Measurements from ENCODE around the gene FMO2.

Gene FMO2

GRCh38 chr1:171185091-171185490, at the start of gene FMO2:
Gene FMO2 (plus strand): TSS chr1:171185300. CDS start chr1:171185714, 414 bp downstream.
- H3K4me3 ChIP-seq (ENCODE audit: low read depth, low read length) = no peak within 1 kb of the TSS

- no peak overlapping the region for H3K4me3 ChIP-seq (ENCODE audit: low read depth, low read length)
These were observed 47.5 kb upstream of the FMO2 start for GRCh38 chr1:171137580-171137979.

GRCh38 chr1:171138980-171139379, 46.1 kb upstream of the FMO2 start:
- no peak overlapping the region for H3K4me3 ChIP-seq (ENCODE audit: low read depth, low read length)

GRCh38 chr1:171139890-171140289, 45.2 kb upstream of the FMO2 start:
- no peak overlapping the region for H3K4me3 ChIP-seq (ENCODE audit: low read depth, low read length)

- H3K4me3 ChIP-seq (ENCODE audit: low read depth, low read length) = no peak overlapping the region
These were observed 44.7 kb upstream of the FMO2 start for GRCh38 chr1:171140401-171140800.

GRCh38 chr1:171140956-171141687, 44.0 kb upstream of the FMO2 start:
- no peak overlapping the region for H3K4me3 ChIP-seq (ENCODE audit: low read depth, low read length)

GRCh38 chr1:171141688-171142415, 43.2 kb upstream of the FMO2 start:
- H3K4me3 ChIP-seq (ENCODE audit: low read depth, low read length) = no peak overlapping the region

- H3K4me3 ChIP-seq (ENCODE audit: low read depth, low read length) = no peak overlapping the region
These were observed 42.4 kb upstream of the FMO2 start for GRCh38 chr1:171142416-171143385.

GRCh38 chr1:171150156-171150555, 34.9 kb upstream of the FMO2 start:
- no peak overlapping the region for H3K4me3 ChIP-seq (ENCODE audit: low read depth, low read length)

GRCh38 chr1:171152549-171152948, 32.6 kb upstream of the FMO2 start:
- no peak overlapping the region for H3K4me3 ChIP-seq (ENCODE audit: low read depth, low read length)

- H3K4me3 ChIP-seq (ENCODE audit: low read depth, low read length) = no peak overlapping the region
These were observed 29.6 kb upstream of the FMO2 start for GRCh38 chr1:171155484-171155883.

GRCh38 chr1:171158096-171158495, 27.0 kb upstream of the FMO2 start:
- no peak overlapping the region for H3K4me3 ChIP-seq (ENCODE audit: low read depth, low read length)

GRCh38 chr1:171158551-171158950, 26.5 kb upstream of the FMO2 start:
- no peak overlapping the region for H3K4me3 ChIP-seq (ENCODE audit: low read depth, low read length)

GRCh38 chr1:171159148-171159547, 26.0 kb upstream of the FMO2 start:
- no peak overlapping the region for H3K4me3 ChIP-seq (ENCODE audit: low read depth, low read length)

GRCh38 chr1:171160211-171160610, 24.9 kb upstream of the FMO2 start:
- H3K4me3 ChIP-seq (ENCODE audit: low read depth, low read length) = no peak overlapping the region

GRCh38 chr1:171160639-171161354, 24.3 kb upstream of the FMO2 start:
- H3K4me3 ChIP-seq (ENCODE audit: low read depth, low read length) = no peak overlapping the region

GRCh38 chr1:171161431-171161830, 23.7 kb upstream of the FMO2 start:
- H3K4me3 ChIP-seq (ENCODE audit: low read depth, low read length) = no peak overlapping the region

- no peak overlapping the region for H3K4me3 ChIP-seq (ENCODE audit: low read depth, low read length)
These were observed 18.7 kb upstream of the FMO2 start for GRCh38 chr1:171166361-171166760.

- no peak overlapping the region for H3K4me3 ChIP-seq (ENCODE audit: low read depth, low read length)
These were observed 17.3 kb upstream of the FMO2 start for GRCh38 chr1:171167785-171168184.

- H3K4me3 ChIP-seq (ENCODE audit: low read depth, low read length) = no peak overlapping the region
These were observed 12.6 kb upstream of the FMO2 start for GRCh38 chr1:171172471-171172870.

- H3K4me3 ChIP-seq (ENCODE audit: low read depth, low read length) = no peak overlapping the region
These were observed 12.0 kb upstream of the FMO2 start for GRCh38 chr1:171173069-171173468.

Data from iPS-11a (cell line).